ENCODE results near the gene SLC10A1.
"Not testable (repeated sequence)": the region's sequence is repeated elsewhere in the genome, so short reads cannot be mapped to it uniquely, and the experiment has no call there.

DNA sequence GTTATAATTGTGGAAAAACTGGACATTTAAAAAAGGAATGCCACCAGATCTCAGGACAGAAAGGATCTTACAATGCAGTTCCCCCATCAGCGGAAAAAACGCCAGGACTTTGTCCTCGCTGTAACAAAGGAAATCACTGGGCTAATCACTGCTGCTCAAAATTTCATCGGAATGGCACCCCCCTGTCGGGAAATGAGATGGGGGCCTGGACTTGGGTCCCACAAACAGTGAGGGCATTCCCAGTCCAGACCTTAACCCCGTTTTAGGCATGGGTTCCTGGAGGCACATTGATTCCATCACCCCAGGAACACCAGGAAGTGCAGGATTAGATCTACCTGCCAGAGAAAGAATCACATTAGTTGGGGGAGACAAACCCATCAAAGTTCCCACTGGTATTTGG is 16.3 kb upstream of the SLC10A1 start:
- TF ChIP-seq, protein P1, sequence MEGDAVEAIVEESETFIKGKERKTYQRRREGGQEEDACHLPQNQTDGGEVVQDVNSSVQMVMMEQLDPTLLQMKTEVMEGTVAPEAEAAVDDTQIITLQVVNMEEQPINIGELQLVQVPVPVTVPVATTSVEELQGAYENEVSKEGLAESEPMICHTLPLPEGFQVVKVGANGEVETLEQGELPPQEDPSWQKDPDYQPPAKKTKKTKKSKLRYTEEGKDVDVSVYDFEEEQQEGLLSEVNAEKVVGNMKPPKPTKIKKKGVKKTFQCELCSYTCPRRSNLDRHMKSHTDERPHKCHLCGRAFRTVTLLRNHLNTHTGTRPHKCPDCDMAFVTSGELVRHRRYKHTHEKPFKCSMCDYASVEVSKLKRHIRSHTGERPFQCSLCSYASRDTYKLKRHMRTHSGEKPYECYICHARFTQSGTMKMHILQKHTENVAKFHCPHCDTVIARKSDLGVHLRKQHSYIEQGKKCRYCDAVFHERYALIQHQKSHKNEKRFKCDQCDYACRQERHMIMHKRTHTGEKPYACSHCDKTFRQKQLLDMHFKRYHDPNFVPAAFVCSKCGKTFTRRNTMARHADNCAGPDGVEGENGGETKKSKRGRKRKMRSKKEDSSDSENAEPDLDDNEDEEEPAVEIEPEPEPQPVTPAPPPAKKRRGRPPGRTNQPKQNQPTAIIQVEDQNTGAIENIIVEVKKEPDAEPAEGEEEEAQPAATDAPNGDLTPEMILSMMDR (IDR thresholded peaks at IDR 0.05; ENCODE audit: low read depth, low read length, poor library complexity, severe bottlenecking), result not testable (repeated sequence)
- TF ChIP-seq EZH2phosphoT487 (IDR thresholded peaks at IDR 0.05; ENCODE audit: borderline replicate concordance, low read length), result not testable (repeated sequence)

Measured in DOHH2 (cell line).